Fibroblast of skin of right quadriceps (primary cell): ENCODE results near the gene RBMS1.

Source experiments
- DNase-seq: peaks from one replicate; pipeline ENCODE4 v3.0.0-alpha.2; 2013

RBMS1 gene, protein sequence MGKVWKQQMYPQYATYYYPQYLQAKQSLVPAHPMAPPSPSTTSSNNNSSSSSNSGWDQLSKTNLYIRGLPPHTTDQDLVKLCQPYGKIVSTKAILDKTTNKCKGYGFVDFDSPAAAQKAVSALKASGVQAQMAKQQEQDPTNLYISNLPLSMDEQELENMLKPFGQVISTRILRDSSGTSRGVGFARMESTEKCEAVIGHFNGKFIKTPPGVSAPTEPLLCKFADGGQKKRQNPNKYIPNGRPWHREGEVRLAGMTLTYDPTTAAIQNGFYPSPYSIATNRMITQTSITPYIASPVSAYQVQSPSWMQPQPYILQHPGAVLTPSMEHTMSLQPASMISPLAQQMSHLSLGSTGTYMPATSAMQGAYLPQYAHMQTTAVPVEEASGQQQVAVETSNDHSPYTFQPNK

DNA sequence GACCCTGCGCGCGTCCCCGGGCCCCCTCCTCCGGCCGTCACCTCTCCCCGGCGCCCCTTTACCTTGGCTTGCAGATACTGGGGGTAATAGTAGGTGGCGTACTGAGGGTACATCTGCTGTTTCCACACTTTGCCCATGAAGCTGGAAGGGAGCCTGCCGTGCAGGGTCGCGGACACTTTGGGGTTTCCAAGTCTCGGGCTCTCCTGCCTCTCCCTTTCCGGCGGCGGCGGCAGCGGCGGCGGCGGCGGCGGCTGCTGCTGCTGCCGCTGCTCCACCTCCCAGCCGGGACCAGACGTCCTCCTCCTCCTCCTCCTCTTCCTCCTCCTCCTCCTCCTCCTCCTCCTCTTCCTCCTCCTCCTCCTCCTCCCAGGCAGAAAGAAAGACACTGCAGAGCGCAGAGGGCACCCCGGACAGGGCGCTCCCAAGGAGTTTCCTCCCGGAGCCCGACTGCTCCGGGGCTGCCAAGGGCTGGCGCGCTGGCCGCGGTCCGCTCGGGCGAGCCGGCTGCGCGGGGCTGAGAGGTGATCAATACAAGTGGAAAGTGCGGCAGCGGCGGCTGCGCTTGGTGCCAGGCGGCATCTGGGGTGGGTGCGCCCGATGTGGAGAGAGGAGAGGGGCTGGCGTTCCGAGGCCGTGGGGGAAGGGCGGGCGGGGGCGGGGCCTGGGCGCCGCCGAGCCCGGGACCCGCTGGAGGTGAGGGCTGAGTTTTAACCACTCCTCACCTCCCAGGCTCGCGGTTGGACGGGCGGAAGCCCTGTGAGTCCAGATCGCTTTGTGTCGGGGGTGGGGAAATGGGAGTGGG lies at the start of gene RBMS1:
Gene RBMS1, minus strand, starts transcription at position 581 of the 802 bp plus-strand sequence. Its CDS starts 444 bp downstream, at position 137.
- peak; percentile 68 for DNase-seq

DNA sequence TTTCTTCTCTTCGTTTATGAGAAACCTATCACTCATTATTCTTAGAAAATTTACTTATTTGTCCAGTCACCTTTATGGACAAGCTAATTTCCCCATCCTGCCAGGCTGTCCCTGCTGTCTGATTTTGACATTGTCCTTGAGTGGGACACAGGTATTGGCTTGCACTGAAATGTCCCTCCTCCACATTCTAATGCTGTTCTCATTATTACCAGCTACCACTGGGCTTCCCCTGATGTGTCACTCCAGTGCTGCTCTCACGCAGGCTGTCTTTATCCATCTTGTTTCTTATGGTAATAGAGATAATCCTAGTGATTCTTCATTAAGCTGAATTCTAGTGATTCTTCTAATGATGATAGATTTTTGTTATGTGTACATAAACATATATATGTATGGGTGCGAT lies 48.1 kb upstream of the RBMS1 start:
- DNase-seq = no peak

GRCh38 chr2:160538559-160539355 lies 45.1 kb upstream of the RBMS1 start:
- DNase-seq = no peak

- no peak for DNase-seq
Observed at GRCh38 chr2:160538115-160538514, 44.5 kb upstream of the RBMS1 start.

DNA sequence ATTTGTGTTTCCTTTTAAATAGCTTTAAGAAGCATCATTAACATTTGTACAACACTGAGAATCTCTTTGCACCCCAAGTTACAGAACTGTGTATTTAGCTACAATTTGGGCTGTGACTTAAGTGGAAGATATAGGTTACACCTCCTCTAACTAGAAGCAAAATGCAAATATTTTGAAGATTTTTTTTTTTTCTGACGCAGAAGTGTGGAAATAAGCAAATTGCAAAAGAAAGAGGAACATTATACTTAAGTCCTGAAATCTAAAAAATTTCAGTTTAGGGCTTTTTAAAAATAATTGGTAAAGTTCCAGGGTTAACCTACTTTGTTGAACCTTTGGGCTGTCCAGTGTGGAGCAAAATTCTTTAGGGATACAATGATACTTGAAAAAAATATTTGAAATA lies 41.4 kb upstream of the RBMS1 start:
- no peak for DNase-seq

GRCh38 chr2:160534249-160534648 lies 40.6 kb upstream of the RBMS1 start:
- DNase-seq = no peak

DNA sequence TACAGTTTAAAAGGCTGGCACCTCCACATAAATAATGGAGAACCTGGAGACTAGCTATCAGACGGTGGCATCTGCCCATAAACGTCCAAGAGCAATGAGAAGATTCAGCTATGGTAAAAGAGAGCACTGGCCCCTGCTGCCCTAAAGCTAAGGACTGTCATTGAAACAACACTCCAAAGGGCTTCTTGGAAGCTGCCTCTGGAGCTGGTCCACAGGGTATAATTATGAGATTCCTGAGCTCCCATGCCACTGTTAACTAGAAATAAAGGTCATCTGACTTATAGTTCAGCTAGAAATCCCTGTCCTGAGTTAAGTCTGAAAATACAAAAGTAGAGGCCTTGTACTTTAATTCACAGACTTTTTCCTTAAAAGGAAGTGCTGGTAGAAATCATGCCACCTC lies 39.9 kb upstream of the RBMS1 start:
- DNase-seq = no peak

DNA sequence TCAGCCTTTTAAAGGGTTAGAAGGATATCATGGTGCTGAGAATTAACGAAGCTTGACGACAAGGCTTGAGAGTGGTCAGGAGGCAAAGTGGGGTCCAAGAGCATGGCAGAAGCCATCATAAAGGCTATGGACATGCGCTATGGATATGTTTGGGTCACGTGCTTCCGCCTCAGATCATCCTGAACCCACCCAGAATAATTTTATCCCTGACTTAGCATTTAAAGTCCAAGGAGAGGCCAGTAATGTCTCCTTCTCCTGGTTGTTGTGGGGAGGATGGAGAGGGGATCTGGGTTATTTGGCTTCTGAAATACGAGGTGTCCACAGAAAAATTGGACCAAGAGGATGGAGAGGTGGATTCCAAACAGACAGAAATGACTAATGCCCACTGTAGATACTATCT lies 38.8 kb upstream of the RBMS1 start:
- DNase-seq = no peak

DNA sequence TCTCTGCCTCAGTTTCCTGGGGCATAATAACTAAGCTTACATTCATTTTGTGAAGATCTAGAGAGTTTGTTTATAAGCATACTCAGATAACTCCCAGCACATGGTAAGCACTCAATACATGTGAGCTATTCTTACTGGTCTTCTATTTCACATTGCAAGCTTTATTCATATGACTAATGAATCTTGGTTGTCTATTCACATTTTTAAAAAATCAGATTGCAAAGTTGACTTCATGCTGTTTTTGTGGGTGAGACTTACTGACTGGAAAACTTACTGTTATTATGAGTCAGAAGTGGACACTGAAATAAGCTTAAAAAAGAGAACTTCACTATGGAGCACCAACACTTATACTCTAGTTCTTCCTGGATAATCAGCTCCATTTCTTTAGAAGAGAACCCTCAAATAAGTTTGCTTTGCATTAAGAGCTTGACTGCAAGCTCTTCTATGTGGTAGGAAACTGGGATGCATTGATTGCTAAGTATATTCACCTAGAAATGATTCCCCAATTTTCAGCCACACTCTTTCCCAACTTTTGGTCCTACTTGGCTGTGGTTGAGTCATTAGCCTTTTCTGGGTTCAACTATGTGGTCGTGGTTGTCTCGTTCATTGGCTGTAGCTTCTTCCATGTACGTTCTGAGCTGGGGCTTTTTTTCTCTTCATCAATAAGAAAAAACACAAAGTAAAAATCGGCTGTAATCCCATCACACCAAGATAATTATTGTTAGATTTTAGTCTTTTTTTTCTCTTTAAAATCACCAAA lies 29.5 kb upstream of the RBMS1 start:
- peak; percentile 66 for DNase-seq

GRCh38 chr2:160517731-160518130 lies 24.1 kb upstream of the RBMS1 start:
- no peak for DNase-seq

- DNase-seq = peak; percentile 51
Observed at GRCh38 chr2:160516547-160517365, 23.1 kb upstream of the RBMS1 start.

- DNase-seq = no peak
Observed at GRCh38 chr2:160515120-160515519, 21.5 kb upstream of the RBMS1 start.

- DNase-seq = no peak
Observed at GRCh38 chr2:160513120-160513519, 19.5 kb upstream of the RBMS1 start.

DNA sequence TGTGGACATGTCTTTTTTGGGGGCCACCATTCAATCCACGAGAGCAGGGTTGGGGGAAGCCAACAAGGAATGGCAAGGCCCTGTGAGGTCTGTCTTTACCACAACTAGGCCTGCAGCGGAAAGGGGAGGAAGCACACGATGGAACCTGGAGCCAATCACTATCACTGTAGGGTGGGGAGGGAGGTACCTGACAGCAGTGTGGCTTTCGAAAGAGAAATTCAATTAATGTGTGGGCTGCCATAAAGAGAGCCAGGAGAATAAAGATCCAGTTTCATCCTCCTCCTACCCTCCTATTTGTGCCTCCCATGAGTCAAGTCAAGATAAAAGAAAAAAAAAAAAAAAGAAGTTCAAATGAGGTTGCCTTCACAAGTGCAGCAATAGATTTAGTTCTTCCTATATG lies 18.9 kb upstream of the RBMS1 start:
- DNase-seq = no peak

DNA sequence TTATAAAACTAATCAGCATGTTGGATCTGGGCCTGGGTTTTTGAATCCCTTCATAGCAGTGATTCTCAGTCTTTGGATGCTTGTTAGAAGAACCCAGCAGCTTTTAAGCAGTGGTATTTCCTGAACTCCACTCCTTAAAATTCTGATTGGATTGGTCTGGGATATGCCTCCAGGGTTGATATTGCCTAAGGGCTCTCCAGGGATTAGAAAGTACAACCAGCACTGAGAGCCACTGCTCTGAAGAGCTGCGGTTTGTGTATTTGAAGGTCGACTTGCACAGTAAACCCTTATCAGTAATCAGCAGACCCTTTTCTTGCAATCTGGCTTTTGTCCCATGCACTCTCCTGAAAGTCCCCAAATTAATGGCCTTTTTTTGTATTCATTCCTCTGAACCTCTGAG lies 17.0 kb upstream of the RBMS1 start:
- DNase-seq = peak; percentile 65

GRCh38 chr2:160509016-160509415 lies 15.4 kb upstream of the RBMS1 start:
- DNase-seq = no peak

DNA sequence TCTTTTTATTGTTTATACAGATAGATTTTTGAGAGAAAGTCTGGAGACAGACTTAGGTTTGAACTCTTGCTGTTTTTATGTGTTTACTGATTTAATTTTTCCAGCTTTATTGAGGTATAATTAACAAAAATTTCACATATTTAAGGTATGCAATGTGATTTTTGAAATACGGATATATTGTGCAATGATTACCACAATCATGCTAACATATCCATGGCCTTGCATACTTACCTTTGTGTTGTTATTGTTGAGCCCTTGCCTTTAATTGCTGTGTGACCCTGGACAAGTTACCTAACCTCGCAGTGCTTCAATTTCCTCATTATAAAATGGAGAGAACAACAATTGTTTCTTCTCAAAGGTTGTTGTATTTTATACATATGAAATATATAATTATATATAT lies 13.9 kb upstream of the RBMS1 start:
- DNase-seq = peak; percentile 41

GRCh38 chr2:160507046-160507407 lies 13.4 kb upstream of the RBMS1 start:
- no peak for DNase-seq

GRCh38 chr2:160506371-160507045 lies 12.9 kb upstream of the RBMS1 start:
- no peak for DNase-seq

DNA sequence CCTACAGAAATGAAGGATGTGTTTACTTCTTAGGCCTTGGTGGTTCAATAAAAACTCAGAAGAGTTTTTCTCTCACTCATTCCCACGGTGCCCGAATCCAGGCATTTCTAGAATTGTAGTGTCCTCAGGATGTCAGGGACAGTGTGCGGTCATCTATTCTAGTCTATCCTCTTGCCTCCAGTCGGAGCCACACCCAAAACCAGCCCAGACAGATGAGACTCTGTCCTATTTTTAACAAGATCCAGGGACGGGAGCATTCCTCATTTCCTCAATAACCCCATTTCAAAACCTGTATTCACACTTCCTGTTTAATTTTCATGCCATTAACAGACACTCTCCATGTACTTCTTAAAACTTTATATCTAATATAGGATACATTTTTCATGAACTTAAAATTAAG lies 11.6 kb upstream of the RBMS1 start:
- DNase-seq = no peak

DNA sequence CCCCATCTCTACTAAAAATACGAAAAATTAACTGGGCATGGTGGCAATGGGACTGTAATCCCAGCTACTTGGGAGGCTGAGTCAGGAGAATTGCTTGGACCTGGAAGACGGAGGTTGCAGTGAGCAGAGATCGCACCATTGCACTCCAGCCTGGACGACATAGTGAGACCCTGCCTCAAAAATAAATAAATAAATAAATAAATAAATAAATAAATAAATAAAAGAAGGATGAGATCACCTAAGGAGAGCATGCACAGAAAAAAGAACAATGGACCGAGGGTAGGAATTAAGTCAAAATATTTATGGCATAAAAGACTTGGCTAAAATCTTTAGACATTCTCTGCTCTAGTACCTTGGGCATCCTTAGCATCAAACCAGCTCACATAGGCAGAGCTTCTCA lies 8.9 kb upstream of the RBMS1 start:
- no peak for DNase-seq
